H1 (cell line): Measurements from ENCODE around the gene DHRS9. TPM values are rescaled to one million over a fixed set of nuclear protein-coding genes. Genes with fewer than 3 reads are reported as not detected.

ENCODE experiments used
- CTCF ChIA-PET: fragments of 300-600 bp; sonication (Branson Sonifier 250); formaldehyde crosslinking; loops from one replicate; lab custom pipeline; 2021; ENCODE audit not compliant: partially characterized antibody; lab: Charles Lee
- POLR2A ChIA-PET: fragments of 300-600 bp; sonication (Branson Sonifier 250); formaldehyde crosslinking; loops from one replicate; lab custom pipeline; 2021; ENCODE audit warnings: inconsistent platforms; ENCODE audit not compliant: partially characterized antibody; lab: Charles Lee
- DNase-seq, 2 experiments: peaks; one replicate each; pipeline versions ENCODE4 v3.0.0 to v3.0.0-alpha.2; 2010 to 2022; ENCODE audit warnings: low spot score in 2 of 2, low read depth in 1 of 2, mixed read lengths in 1 of 2
- FAIRE-seq: peaks from 2 replicates; lab custom pipeline; 2011; peaks lifted over from hg19 to GRCh38; lab: Jason Lieb, UNC
- H2AFZ ChIP-seq: 2 replicates; pipeline ENCODE4 v1.8.1; 2012; ENCODE audit warnings: low read length, inconsistent platforms
- H2AK5ac ChIP-seq: 2 replicates; pipeline ENCODE4 v1.6.1; 2013; ENCODE audit warnings: low read depth, low read length
- H2BK120ac ChIP-seq: replicated peaks from 2 replicates; pipeline ENCODE3; 2013; ENCODE audit warnings: low read depth, low read length, inconsistent platforms
- H2BK12ac ChIP-seq: 2 replicates; pipeline ENCODE4 v1.6.1; 2013; ENCODE audit warnings: low read depth, low read length
- H2BK15ac ChIP-seq: 2 replicates; pipeline ENCODE4 v1.6.1; 2013; ENCODE audit warnings: low read length
- H2BK20ac ChIP-seq: 2 replicates; pipeline ENCODE4 v1.6.1; 2013; ENCODE audit warnings: low read length
- H2BK5ac ChIP-seq: 2 replicates; pipeline ENCODE4 v1.6.1; 2013; ENCODE audit warnings: low read depth, low read length
- H3K14ac ChIP-seq: 2 replicates; pipeline ENCODE4 v1.6.1; 2013; ENCODE audit warnings: inconsistent platforms; ENCODE audit not compliant: insufficient read length
- H3K18ac ChIP-seq: 2 replicates; pipeline ENCODE4 v1.6.1; 2013; ENCODE audit warnings: low read length; ENCODE audit errors: extremely low read depth
- H3K23ac ChIP-seq: 2 replicates; pipeline ENCODE4 v1.6.1; 2013; ENCODE audit warnings: inconsistent platforms; ENCODE audit not compliant: insufficient read length
- H3K23me2 ChIP-seq: 2 replicates; pipeline ENCODE4 v1.6.1; 2013; ENCODE audit warnings: low read depth, low read length
- H3K27ac ChIP-seq: 2 replicates; pipeline ENCODE4 v1.6.1; 2011; ENCODE audit warnings: low read depth, low read length, inconsistent platforms
- H3K27me3 ChIP-seq, 4 experiments: replicated peaks in 1 of 4; 1 replicate in 1 of 4; 2 replicates in 3 of 4; pipeline versions ENCODE4 v1.6.1 to v1.8.1; 2011 to 2013; ENCODE audit warnings: low read length in 3 of 4, mild to moderate bottlenecking in 3 of 4, inconsistent platforms in 2 of 4, mixed read lengths in 2 of 4, moderate library complexity in 1 of 4; ENCODE audit not compliant: control insufficient read depth in 3 of 4, insufficient read depth in 3 of 4; ENCODE audit errors: extremely low read depth in 1 of 4
- H3K36me3 ChIP-seq, 4 experiments: 2 replicates each; pipeline versions ENCODE4 v1.6.1 to v1.8.1; 2011 to 2013; ENCODE audit warnings: mild to moderate bottlenecking in 4 of 4, low read length in 3 of 4, moderate library complexity in 2 of 4, control low read depth in 1 of 4, inconsistent platforms in 1 of 4; ENCODE audit not compliant: insufficient read depth in 4 of 4, control insufficient read depth in 2 of 4
- H3K4ac ChIP-seq: replicated peaks from 2 replicates; pipeline ENCODE3; 2013; ENCODE audit warnings: low read length, low read depth, mixed read lengths, inconsistent platforms; ENCODE audit not compliant: insufficient read length
- H3K4me1 ChIP-seq, 4 experiments: replicated peaks in 1 of 4; 1 replicate in 1 of 4; 2 replicates in 3 of 4; pipeline versions ENCODE4 v1.6.1 to v1.8.1; 2011 to 2013; ENCODE audit warnings: low read length in 3 of 4, inconsistent platforms in 2 of 4, mixed read lengths in 1 of 4; ENCODE audit not compliant: insufficient read depth in 4 of 4, control insufficient read depth in 3 of 4
- H3K4me2 ChIP-seq, 2 experiments: 2 replicates each; pipeline versions ENCODE4 v1.6.1 to v1.8.1; 2011 to 2013; ENCODE audit warnings: low read depth in 2 of 2, low read length in 2 of 2, control low read depth in 1 of 2, inconsistent platforms in 1 of 2, mild to moderate bottlenecking in 1 of 2; ENCODE audit not compliant: insufficient read depth in 1 of 2
- H3K4me3 ChIP-seq, 4 experiments: fragments of 200-600, 300-600 bp in 1 of 4; sonication (generic), shearing (Covaris generic), sonication (Bioruptor Twin) in 1 of 4; 2 replicates each; pipeline versions ENCODE4 v1.5.1 to v1.8.1; 2011 to 2016; ENCODE audit warnings: low read length in 4 of 4, low read depth in 3 of 4, control low read depth in 2 of 4, inconsistent platforms in 2 of 4, mild to moderate bottlenecking in 2 of 4, mixed read lengths in 1 of 4, moderate library complexity in 1 of 4; ENCODE audit not compliant: insufficient read depth in 2 of 4; ENCODE audit errors: extremely low read depth in 1 of 4
- H3K56ac ChIP-seq: replicated peaks from 2 replicates; pipeline ENCODE3; 2013; ENCODE audit warnings: low read depth, mild to moderate bottlenecking, mixed read lengths, low read length, inconsistent platforms; ENCODE audit not compliant: insufficient read length
- H3K79me1 ChIP-seq: 2 replicates; pipeline ENCODE4 v1.6.1; 2013; ENCODE audit warnings: low read depth, low read length, control low read depth
- H3K79me2 ChIP-seq, 2 experiments: 2 replicates each; pipeline versions ENCODE4 v1.6.1 to v1.8.1; 2012 to 2013; ENCODE audit warnings: low read length in 2 of 2, mild to moderate bottlenecking in 2 of 2, inconsistent platforms in 1 of 2; ENCODE audit not compliant: insufficient read depth in 2 of 2, control insufficient read depth in 1 of 2
- H3K9ac ChIP-seq, 4 experiments: replicated peaks in 1 of 4; 1 replicate in 1 of 4; 2 replicates in 3 of 4; pipeline versions ENCODE4 v1.6.1 to v1.8.1; 2011 to 2013; ENCODE audit warnings: low read depth in 3 of 4, low read length in 3 of 4, control low read depth in 2 of 4, mild to moderate bottlenecking in 2 of 4, moderate library complexity in 2 of 4, inconsistent platforms in 1 of 4; ENCODE audit errors: extremely low read depth in 1 of 4
- H3K9me3 ChIP-seq, 2 experiments: 2 replicates each; pipeline versions ENCODE4 v1.6.1 to v1.8.1; 2012 to 2013; ENCODE audit warnings: mild to moderate bottlenecking in 2 of 2, moderate library complexity in 2 of 2, control low read depth in 1 of 2, inconsistent platforms in 1 of 2, low read depth in 1 of 2, low read length in 1 of 2, mixed read lengths in 1 of 2; ENCODE audit not compliant: insufficient read depth in 2 of 2
- H4K20me1 ChIP-seq, 2 experiments: replicated peaks in 1 of 2; 2 replicates each; pipeline versions ENCODE3 to v1.8.1; 2011 to 2013; ENCODE audit warnings: inconsistent platforms in 2 of 2, low read length in 2 of 2, mild to moderate bottlenecking in 1 of 2; ENCODE audit not compliant: insufficient read depth in 2 of 2, control insufficient read depth in 1 of 2
- H4K5ac ChIP-seq: 2 replicates; pipeline ENCODE4 v1.6.1; 2013; ENCODE audit warnings: low read length, low read depth, mixed read lengths, inconsistent platforms; ENCODE audit not compliant: insufficient read length
- H4K8ac ChIP-seq: 2 replicates; pipeline ENCODE4 v1.8.0; 2013; ENCODE audit warnings: mild to moderate bottlenecking, moderate library complexity, low read length, inconsistent platforms; ENCODE audit not compliant: insufficient read depth; ENCODE audit errors: extremely low read depth
- H4K91ac ChIP-seq: replicated peaks from 2 replicates; pipeline ENCODE3; 2013; ENCODE audit warnings: low read length, mixed read lengths, inconsistent platforms; ENCODE audit not compliant: insufficient read length
- NANOG ChIP-seq: IDR thresholded peaks from 2 replicates; pipeline ENCODE4 v1.6.1; 2011; ENCODE audit warnings: low read length, low read depth, mild to moderate bottlenecking, inconsistent platforms; ENCODE audit not compliant: insufficient read depth, poor library complexity, severe bottlenecking
- WGBS, 2 experiments: shearing (Covaris generic) in 1 of 2; methylation state at CpG; one replicate each; pipeline versions ENCODE4 v1.1.6 to v1.1.7; 2013 to 2015; ENCODE audit warnings: low lambda C conversion rate in 2 of 2, mixed read lengths in 2 of 2, inconsistent platforms in 1 of 2, low coverage in 1 of 2, missing lambda C conversion rate in 1 of 2; ENCODE audit not compliant: insufficient replicate concordance in 2 of 2, insufficient coverage in 1 of 2, insufficient read length in 1 of 2; ENCODE audit errors: extremely low coverage in 1 of 2, missing lambda C conversion rate in 1 of 2; 5-methylcytosine and 5-hydroxymethylcytosine counted together
- polyA plus RNA-seq, 7 experiments: library from polyadenylated mRNA; depleted of rRNA in 3 of 7; stranded (reverse) in 5 of 7; unstranded in 2 of 7; fragments of >200 nt in 5 of 7; fragments of 200-250 nt in 2 of 7; gene quantifications; 1 replicate in 5 of 7; 2 replicates in 1 of 7; 4 replicates in 1 of 7; pipeline versions ENCODE4 v1.2.1 to v1.2.3, GENCODE V29; 2011 to 2013; ENCODE audit warnings: missing spikeins in 2 of 7, mixed read lengths in 2 of 7
- total RNA-seq: library from RNA; stranded (reverse); fragmentation: NEBNext Ultra II Directional; extraction: Animal tissue kit (Norgen Biotek cat#: 25700); gene quantifications from 2 replicates; pipeline ENCODE4 v1.2.1, GENCODE V29; 2021

DHRS9 gene
- total and polyA plus RNA-seq, 2 of the 8 experiments (the other 6 are each of a cell fraction or from before 2014, with no cell fraction given): not detected

- H3K79me2 ChIP-seq: no peaks in the 10 kb centered on the region
- FAIRE-seq: no peak
Measured at GRCh38 chr2:169118060-169118459, 48.7 kb downstream of the DHRS9 start.

More at GRCh38 chr2:169118060-169118459, 48.7 kb downstream of the DHRS9 start:
- no peak overlapping the region for H3K14ac ChIP-seq
- H2BK120ac ChIP-seq: no peak overlapping the region
- no peak overlapping the region for H3K23ac ChIP-seq
- H2BK15ac ChIP-seq: no peak overlapping the region
- H2BK5ac ChIP-seq: no peak overlapping the region
- no peaks in the 10 kb centered on the region for H3K36me3 ChIP-seq
- no peak for TF ChIP-seq NANOG
- H3K27me3 ChIP-seq: no peaks in the 10 kb centered on the region
- H2AFZ ChIP-seq: no peak overlapping the region
- no peaks in the 10 kb centered on the region for H3K79me1 ChIP-seq
- DNase-seq: no peak
- no peak overlapping the region for H4K5ac ChIP-seq
- no peak overlapping the region for H4K8ac ChIP-seq
- H4K20me1 ChIP-seq: no peaks in the 10 kb centered on the region
- 94% methylated on average over 2 of the region's 2 CpGs; no CpG with 5 or more reads in 1 of the 2 experiments for WGBS, 2 experiments
- no peak overlapping the region for H3K4me2 ChIP-seq
- H3K9me3 ChIP-seq: no peaks in the 10 kb centered on the region
- H3K4me3 ChIP-seq: no peak overlapping the region
- ChIA-PET CTCF (interaction anchor here (1.8 to 4.1 kb wide), 4 partner anchors 8 to 23 kb away, joined by 7 to 22 read pairs (median 16); no protein-coding TSS in a partner anchor), POLR2A (no interaction called here)
- no peaks in the 10 kb centered on the region; the same call in 1 of the 2 replicates for H3K23me2 ChIP-seq
- H3K4me1 ChIP-seq: peaks cover 0 to 3% (median 0%) of the 10 kb centered on the region in 4 experiments; a peak in 1 of 7 replicates
- no peak overlapping the region for H3K9ac ChIP-seq
- H3K4ac ChIP-seq: no peak overlapping the region
- no peak overlapping the region for H3K27ac ChIP-seq
- no peak overlapping the region for H3K18ac ChIP-seq
- no peak overlapping the region for H2BK12ac ChIP-seq
- H2BK20ac ChIP-seq: no peak overlapping the region
- no peak overlapping the region for H4K91ac ChIP-seq
- no peak overlapping the region for H2AK5ac ChIP-seq
- no peak overlapping the region for H3K56ac ChIP-seq
